HG03457 (cell line): Measurements from ENCODE around the gene BCAS3.
"Not testable (repeated sequence)": the region's sequence is repeated elsewhere in the genome, so short reads cannot be mapped to it uniquely, and the experiment has no call there.

Experiments used
- ATAC-seq: cut with Tn5 transposase; IDR thresholded peaks from one replicate; pipeline ENCODE4 v1.9.1; 2021; ENCODE audit warnings: moderate number of reproducible peaks; ENCODE audit not compliant: unreplicated experiment

Gene BCAS3

DNA sequence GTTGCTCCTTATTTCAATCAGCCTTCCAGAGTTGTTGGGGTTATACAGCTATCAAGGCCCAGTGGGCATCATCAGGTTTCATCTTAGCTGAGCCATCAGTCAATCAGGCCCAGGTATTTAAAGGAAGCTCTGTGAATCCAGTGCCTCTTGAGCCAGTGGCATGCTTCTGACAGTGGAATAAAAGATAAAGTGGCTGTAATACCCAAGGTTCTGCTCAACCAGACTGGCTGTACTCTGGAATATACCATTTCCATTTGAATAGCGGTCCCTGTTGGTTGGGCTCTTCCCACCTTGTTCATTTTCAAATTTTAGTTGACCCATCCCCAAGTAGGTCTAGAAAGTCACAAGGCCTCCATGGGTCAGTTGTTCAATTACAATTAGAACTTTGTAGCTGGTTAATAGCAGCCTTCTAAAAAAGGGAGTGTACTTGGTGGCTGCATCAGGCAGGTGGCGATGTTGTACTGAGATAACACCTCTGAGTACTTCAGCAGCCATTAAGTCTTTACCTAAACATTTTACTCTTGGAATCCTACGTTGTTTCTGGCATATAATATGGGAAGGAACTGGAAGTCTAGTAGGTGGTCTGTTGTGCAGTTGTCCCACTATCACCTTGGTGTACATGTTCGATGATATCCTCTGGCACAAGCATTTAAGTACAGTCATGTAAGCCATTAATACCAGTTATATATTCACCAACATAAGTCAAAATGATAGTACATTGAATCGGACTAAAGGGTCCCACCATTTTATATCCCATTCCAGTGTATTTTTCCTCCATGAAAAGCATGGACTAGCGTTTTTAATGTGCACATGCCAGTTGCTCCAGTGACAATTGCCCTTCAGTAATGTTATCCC, 294.1 kb downstream of the BCAS3 start:
- ATAC-seq, result no peak

- ATAC-seq, result not testable (repeated sequence)
These were observed 299.2 kb downstream of the BCAS3 start for GRCh38 chr17:60976861-60977260.

GRCh38 chr17:60989379-60989778, 311.7 kb downstream of the BCAS3 start:
- ATAC-seq, result no peak

- no peak for ATAC-seq
These were observed 312.2 kb downstream of the BCAS3 start for GRCh38 chr17:60989846-60990245.

DNA sequence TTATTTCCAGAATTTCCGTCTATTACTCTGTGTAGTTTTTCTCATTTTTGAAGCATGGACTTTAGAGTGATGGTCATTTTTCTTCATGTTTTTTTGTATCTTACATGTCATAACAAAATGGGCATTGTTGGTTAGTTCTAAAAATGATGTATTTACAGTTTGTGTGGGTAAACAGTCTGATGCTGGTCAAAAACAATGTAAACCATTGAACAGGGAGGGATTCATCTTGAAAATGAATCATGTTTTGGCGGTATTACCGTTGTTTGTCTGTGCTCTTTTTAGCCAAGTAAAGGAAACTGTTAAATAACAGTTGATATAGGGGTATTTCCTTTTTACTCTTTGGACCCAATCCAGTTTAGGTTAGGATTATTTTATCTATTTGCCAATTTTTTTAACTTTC, 315.8 kb downstream of the BCAS3 start:
- no peak for ATAC-seq

DNA sequence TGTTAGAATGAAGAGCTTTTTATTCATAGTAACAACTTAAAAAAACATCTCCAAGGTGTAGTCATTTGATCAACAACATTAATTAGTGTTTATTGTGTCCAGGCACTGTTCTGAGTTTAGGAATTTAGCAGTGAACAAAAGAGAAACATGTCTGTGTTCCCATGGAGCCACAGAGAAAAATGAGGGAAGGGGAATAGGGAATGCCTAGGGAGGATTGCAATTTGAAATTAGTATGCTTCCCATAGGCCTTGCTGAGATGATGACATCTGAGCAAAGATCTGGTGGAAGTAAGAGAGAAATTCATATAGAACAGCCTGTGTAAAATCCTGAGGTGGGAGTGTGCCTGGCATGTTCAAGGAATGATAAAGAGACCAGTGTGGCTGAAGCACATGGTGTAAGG, 318.0 kb downstream of the BCAS3 start:
- ATAC-seq, result no peak

- no peak for ATAC-seq
These were observed 323.3 kb downstream of the BCAS3 start for GRCh38 chr17:61000911-61001310.

- ATAC-seq, result no peak
These were observed 324.7 kb downstream of the BCAS3 start for GRCh38 chr17:61002316-61002736.

DNA sequence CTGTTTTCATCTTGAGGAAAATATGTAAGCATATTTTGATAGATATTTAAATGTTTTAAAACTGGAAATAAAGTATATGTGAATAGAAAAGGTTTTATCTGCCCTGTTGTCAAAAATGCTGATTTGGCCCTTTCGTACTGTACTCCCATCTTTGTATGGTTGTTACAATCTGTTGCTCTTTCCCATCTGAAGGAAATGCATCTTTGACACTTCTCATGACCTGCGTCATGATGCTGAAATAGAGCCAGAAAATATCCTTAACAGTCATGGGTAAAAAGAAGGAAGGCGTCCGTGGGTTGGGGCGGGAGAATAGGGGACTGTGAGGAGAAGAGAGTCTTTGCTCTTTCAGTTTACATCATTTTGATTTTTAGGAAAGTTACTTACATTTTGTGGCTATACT, 327.7 kb downstream of the BCAS3 start:
- ATAC-seq, result no peak

GRCh38 chr17:61005958-61006357, 328.3 kb downstream of the BCAS3 start:
- not testable (repeated sequence) for ATAC-seq

GRCh38 chr17:61007980-61008379, 330.3 kb downstream of the BCAS3 start:
- no peak for ATAC-seq

- no peak for ATAC-seq
These were observed 332.0 kb downstream of the BCAS3 start for GRCh38 chr17:61009663-61010062.

DNA sequence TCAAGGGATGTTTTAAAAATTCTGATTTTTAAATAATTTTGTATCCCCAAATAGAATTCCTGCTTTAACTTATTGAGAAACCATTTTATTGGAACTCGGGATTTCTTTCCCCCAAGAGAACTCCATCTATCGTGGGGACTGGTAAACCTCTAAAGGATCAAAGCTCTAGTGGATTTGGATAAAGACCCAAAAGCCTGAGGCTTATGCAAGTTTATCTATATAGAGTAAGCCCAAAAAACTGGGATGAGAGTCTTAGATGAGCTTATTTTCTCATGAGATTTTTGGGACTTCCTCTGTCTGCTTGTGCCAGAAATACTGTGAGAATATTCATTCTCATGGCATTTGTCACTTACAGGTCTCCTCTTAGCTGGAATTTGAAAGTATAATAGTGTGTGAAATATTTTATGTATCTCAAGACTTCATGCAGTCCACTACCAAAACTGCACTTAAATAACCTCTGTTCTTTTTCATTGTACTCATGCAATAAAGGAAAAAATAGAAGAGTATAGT, 333.1 kb downstream of the BCAS3 start:
- ATAC-seq, result no peak

- ATAC-seq, result no peak
These were observed 333.6 kb downstream of the BCAS3 start for GRCh38 chr17:61011251-61011650.

DNA sequence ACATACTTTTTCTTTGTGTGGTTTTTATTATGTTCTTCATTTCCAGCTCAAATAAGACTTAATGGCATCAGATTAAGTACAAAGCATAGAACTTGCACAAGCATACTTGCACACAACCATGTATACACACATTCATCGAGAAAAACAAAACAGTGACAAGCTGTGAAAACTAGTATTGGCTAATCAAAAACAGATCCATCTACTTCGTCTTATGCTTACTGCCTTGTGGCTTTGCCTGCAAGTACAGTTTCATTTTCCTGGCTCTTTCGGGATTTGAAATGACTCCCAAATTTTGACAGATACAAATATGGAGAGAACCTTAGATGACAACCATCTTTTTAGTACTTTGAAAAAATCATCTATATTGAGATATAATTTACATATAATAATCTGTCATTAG, 338.3 kb downstream of the BCAS3 start:
- ATAC-seq, result no peak

- no peak for ATAC-seq
These were observed 339.8 kb downstream of the BCAS3 start for GRCh38 chr17:61017317-61018006.

DNA sequence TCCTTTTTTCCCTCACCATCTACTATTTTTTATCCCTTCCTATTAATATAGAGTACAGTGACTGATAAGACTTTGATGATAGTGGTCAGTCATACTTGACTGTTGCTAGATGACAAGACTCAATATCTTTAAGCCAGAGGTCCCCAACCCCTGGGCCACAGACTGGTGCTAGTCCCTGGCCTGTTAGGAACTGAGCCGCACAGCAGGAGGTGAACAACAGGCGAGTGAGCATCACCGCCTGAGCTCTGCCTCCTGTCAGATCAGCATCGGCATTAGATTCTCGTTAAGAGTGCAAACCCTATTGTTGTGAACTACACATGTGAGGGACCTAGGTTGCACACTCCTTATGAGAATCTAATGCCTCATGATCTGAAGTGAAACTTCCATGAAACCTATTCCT, 341.3 kb downstream of the BCAS3 start:
- ATAC-seq, result no peak

DNA sequence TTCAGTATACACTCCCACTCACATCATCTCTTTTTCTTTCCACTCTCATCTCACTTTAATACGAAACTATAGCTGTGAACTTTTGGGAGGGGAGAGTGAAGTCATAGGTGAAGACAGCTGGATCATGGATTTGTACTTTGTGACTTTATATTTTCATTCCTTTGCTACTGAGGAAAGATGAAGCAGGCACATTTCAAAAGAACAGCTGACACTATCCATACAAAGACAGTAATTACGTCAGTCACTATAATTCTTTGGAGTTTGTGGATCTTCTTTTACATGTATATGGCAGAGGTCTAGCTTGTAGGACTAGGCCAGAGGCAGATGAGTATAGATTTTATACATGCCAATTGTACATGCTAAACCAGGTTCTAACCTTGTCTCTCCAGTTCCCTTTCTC, 346.3 kb downstream of the BCAS3 start:
- no peak for ATAC-seq

DNA sequence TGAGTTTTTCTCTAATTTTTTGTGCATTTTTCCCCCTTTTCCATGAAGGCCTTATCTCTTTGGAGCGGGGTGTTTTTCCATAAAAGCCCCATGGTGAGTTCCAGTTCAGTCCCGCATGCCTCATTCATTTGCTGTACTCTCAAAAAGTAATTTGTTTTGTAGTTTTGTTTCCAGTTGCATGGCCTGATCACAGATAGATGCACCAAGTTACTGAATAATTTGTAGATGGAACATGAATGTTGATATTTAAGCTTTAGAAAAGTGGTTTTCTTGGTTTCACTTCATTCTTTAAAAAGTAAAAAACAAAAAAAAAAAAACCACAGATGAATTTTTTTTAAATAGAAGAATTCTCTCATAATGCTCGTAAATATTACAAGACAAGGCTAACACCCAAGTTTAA, 349.2 kb downstream of the BCAS3 start:
- ATAC-seq, result no peak

- ATAC-seq, result no peak
These were observed 351.5 kb downstream of the BCAS3 start for GRCh38 chr17:61029181-61029580.

DNA sequence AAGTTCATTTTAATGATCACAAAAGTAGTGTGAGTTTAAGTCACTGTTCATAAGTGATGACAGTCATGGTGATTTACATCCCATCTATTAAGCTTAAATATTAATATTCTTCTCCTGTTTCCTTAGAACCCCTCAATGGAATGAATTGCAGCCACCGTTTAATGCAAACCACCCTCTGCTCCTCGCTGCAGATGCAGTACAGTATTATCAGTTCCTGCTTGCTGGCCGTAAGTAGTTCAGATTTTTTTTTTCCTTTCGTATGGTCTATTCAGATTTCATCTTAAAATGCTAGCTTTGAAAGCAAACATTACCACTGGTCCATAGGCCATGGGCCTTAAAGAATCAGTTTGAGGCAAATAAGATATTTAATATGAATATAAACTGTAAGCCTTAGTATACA, 363.0 kb downstream of the BCAS3 start:
- no peak for ATAC-seq

- not testable (repeated sequence) for ATAC-seq
These were observed 364.7 kb downstream of the BCAS3 start for GRCh38 chr17:61042348-61042747.
